GM12892 (cell line): ENCODE results near the gene GGT5.

Experiments
- POLR2A ChIP-seq: IDR thresholded peaks from 2 replicates; pipeline ENCODE4 v1.6.1; 2011; ENCODE audit warnings: low read depth, low read length, control low read depth
- POLR2AphosphoS5 ChIP-seq: IDR thresholded peaks from 2 replicates; pipeline ENCODE4 v1.6.1; 2011; ENCODE audit warnings: low read depth, low read length, control low read depth
- TAF1 ChIP-seq: IDR thresholded peaks from 2 replicates; pipeline ENCODE4 v1.6.1; 2011; ENCODE audit warnings: low read depth, mild to moderate bottlenecking, control low read depth, low read length, borderline replicate concordance

DNA sequence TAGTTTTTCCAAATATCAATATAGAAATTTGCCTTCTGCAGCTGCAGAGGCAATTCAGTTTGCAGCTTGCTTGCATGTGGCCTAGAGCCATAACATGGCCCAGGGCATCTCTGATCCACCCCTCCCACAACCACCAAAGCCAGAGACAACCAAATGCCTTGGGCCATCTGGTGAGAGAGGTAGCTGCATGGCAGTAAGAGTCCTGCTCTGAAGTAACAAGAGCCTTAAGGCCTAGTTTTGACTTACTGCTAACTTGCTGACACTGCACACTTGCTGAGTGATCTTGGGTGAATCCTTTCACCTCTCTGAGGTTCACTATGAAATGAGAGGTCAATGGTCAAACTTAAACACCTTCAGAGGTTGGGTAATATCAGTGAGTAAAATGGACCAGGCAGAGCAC lies 20.9 kb upstream of the GGT5 start:
- TF ChIP-seq POLR2AphosphoS5, result no peak
- no peak for TF ChIP-seq POLR2A
- no peak for TF ChIP-seq TAF1
